ENCODE measurements around the gene SERBP1. TPM values are rescaled to one million over a fixed set of nuclear protein-coding genes. Genes with fewer than 3 reads are reported as not detected.

SERBP1 gene
- total RNA-seq, 1 experiment from 2014 or later, result 325 TPM

GRCh38 chr1:67472056-67472455 lies 41.9 kb upstream of the SERBP1 start:
- no peak for DNase-seq (ENCODE audit: low read depth, low spot score)
- CTCF ChIA-PET, result no interaction called here

More at GRCh38 chr1:67472056-67472455, 41.9 kb upstream of the SERBP1 start:
- Histone ChIP-seq H2AFZ (ENCODE audit: low read depth, low read length, poor library complexity, severe bottlenecking) (no peak overlapping the region), H3K4me1 (ENCODE audit: control insufficient read depth in 1 of 2, insufficient read depth in 2 of 2, low read length in 2 of 2) (peaks cover 0 to 6% of the 10 kb centered on the region in 2 experiments; a peak in 1 of 4 replicates), H3K27me3 (ENCODE audit: insufficient read depth, low read length) (no peaks in the 10 kb centered on the region), H3K27ac (ENCODE audit: low read depth, low read length) (no peak overlapping the region), H3K9me3 (ENCODE audit: control insufficient read depth in 1 of 2, insufficient read depth in 1 of 2, low read depth in 1 of 2, low read length in 2 of 2) (no peaks in the 10 kb centered on the region), H3K4me3 (replicated peaks in 1 of 2; ENCODE audit: low read depth in 1 of 2, low read length in 2 of 2) (no peak overlapping the region), H3K9me2 (ENCODE audit: insufficient read depth) (no peaks in the 10 kb centered on the region; the same call in 1 of the 2 replicates), H3K4me2 (ENCODE audit: low read length) (no peak overlapping the region), H3K79me2 (ENCODE audit: insufficient read depth, low read length) (no peaks in the 10 kb centered on the region), H4K20me1 (ENCODE audit: insufficient read depth) (no peaks in the 10 kb centered on the region), H3K9ac (ENCODE audit: low read length) (no peak overlapping the region), H3K36me3 (ENCODE audit: control insufficient read depth in 1 of 2, insufficient read depth in 2 of 2, low read length in 2 of 2) (no peaks in the 10 kb centered on the region)
- no peak for TF ChIP-seq REST (IDR thresholded peaks at IDR 0.05; ENCODE audit: low read depth)
- TF ChIP-seq ELF1 (IDR thresholded peaks at IDR 0.05; ENCODE audit: borderline replicate concordance, low read depth), result no peak
- TF ChIP-seq ZBTB33 (IDR thresholded peaks at IDR 0.05; ENCODE audit: extremely low read depth, insufficient replicate concordance, low read length), result no peak
- no peak for TF ChIP-seq SIN3A (IDR thresholded peaks at IDR 0.05; ENCODE audit: low read depth)
- TF ChIP-seq JUND (IDR thresholded peaks at IDR 0.05), result no peak
- no peak for TF ChIP-seq YY1 (IDR thresholded peaks at IDR 0.05; ENCODE audit: extremely low read depth, insufficient replicate concordance, low read depth, low read length)
- TF ChIP-seq POLR2AphosphoS5 (IDR thresholded peaks at IDR 0.05; ENCODE audit: low read depth, low read length), result no peak
- no peak for TF ChIP-seq ZFX (IDR thresholded peaks at IDR 0.05)
- TF ChIP-seq EZH2 (IDR thresholded peaks at IDR 0.05), result no peak
- no peak for TF ChIP-seq FOSL1 (IDR thresholded peaks at IDR 0.05; ENCODE audit: low read depth)
- no peak for TF ChIP-seq ATF3 (IDR thresholded peaks at IDR 0.05)
- no peak for TF ChIP-seq CTCF (IDR thresholded peaks at IDR 0.05 in 2 of 3, conservative IDR thresholded peaks at IDR 0.05 in 1 of 3; ENCODE audit: borderline replicate concordance in 1 of 3, insufficient read depth in 1 of 3, low read depth in 2 of 3, low read length in 2 of 3)
- TF ChIP-seq POLR2A (IDR thresholded peaks at IDR 0.05; ENCODE audit: borderline replicate concordance, extremely low read depth, insufficient read depth, insufficient read length), result no peak
- TF ChIP-seq MAX (IDR thresholded peaks at IDR 0.05), result no peak
- no peak for TF ChIP-seq CEBPB (IDR thresholded peaks at IDR 0.05; ENCODE audit: low read depth)
- TF ChIP-seq CBX3 (IDR thresholded peaks at IDR 0.05; ENCODE audit: low read depth), result no peak
- TF ChIP-seq EGR1 (IDR thresholded peaks at IDR 0.05; ENCODE audit: low read depth), result no peak
- no peak for ATAC-seq
- BruUV-seq (replicated peaks), result no TSS peak
- RAD21 ChIA-PET (ENCODE audit: low non-redundant PET in 1 of 2, low total read pairs in 2 of 2, uncharacterized antibody in 2 of 2, unreplicated experiment in 2 of 2), result no interaction called here
- intact Hi-C loops (cut with micrococcal nuclease), result no loop called here
- POLR2A ChIA-PET, result no interaction called here
